DMS53 (cell line): ENCODE measurements around the gene TTYH3.
A peak's percentile ranks its signal among the peaks of the same experiment; 100 is the strongest.
"Not testable (repeated sequence)": the region's sequence is repeated elsewhere in the genome, so short reads cannot be mapped to it uniquely, and the experiment has no call there.

ENCODE experiments used
- DNase-seq: peaks from one replicate; lab custom pipeline; 2025; lab: John Stamatoyannopoulos, UW

TTYH3 gene

GRCh38 chr7:2688409-2689342 lies 56.9 kb downstream of the TTYH3 start:
- DNase-seq: peak; percentile 60

GRCh38 chr7:2689343-2689847 lies 57.6 kb downstream of the TTYH3 start:
- DNase-seq: no peak

- peak; percentile 51 for DNase-seq
Measured at GRCh38 chr7:2689951-2690705, 58.3 kb downstream of the TTYH3 start.

GRCh38 chr7:2691011-2691707 lies 59.4 kb downstream of the TTYH3 start:
- DNase-seq: no peak

GRCh38 chr7:2691932-2692439 lies 60.2 kb downstream of the TTYH3 start:
- not testable (repeated sequence) for DNase-seq

- DNase-seq: no peak
Measured at GRCh38 chr7:2692543-2692942, 60.8 kb downstream of the TTYH3 start.

GRCh38 chr7:2693420-2694121 lies 61.8 kb downstream of the TTYH3 start:
- peak; percentile 94 for DNase-seq

GRCh38 chr7:2694122-2694436 lies 62.3 kb downstream of the TTYH3 start:
- DNase-seq: not testable (repeated sequence)

- peak; percentile 68 for DNase-seq
Measured at GRCh38 chr7:2698581-2699288, 66.9 kb downstream of the TTYH3 start.

- no peak for DNase-seq
Measured at GRCh38 chr7:2699289-2699620, 67.5 kb downstream of the TTYH3 start.

- no peak for DNase-seq
Measured at GRCh38 chr7:2700141-2700850, 68.5 kb downstream of the TTYH3 start.

- no peak for DNase-seq
Measured at GRCh38 chr7:2701424-2701823, 69.6 kb downstream of the TTYH3 start.

GRCh38 chr7:2701832-2702593 lies 70.2 kb downstream of the TTYH3 start:
- DNase-seq: no peak

GRCh38 chr7:2702594-2702957 lies 70.8 kb downstream of the TTYH3 start:
- no peak for DNase-seq

GRCh38 chr7:2705371-2706096 lies 73.7 kb downstream of the TTYH3 start:
- DNase-seq: no peak

- no peak for DNase-seq
Measured at GRCh38 chr7:2706685-2707126, 74.9 kb downstream of the TTYH3 start.

GRCh38 chr7:2707481-2707880 lies 75.7 kb downstream of the TTYH3 start:
- no peak for DNase-seq

- no peak for DNase-seq
Measured at GRCh38 chr7:2708041-2708440, 76.3 kb downstream of the TTYH3 start.
